HG03457 (cell line): ENCODE data around the gene PINLYP.
A peak's percentile ranks its signal among the peaks of the same experiment; 100 is the strongest.
"Not testable (repeated sequence)": the region's sequence is repeated elsewhere in the genome, so short reads cannot be mapped to it uniquely, and the experiment has no call there.

ENCODE experiments used
- ATAC-seq: cut with Tn5 transposase; IDR thresholded peaks from one replicate; pipeline ENCODE4 v1.9.1; 2021; ENCODE audit warnings: moderate number of reproducible peaks; ENCODE audit not compliant: unreplicated experiment

The PINLYP gene

DNA sequence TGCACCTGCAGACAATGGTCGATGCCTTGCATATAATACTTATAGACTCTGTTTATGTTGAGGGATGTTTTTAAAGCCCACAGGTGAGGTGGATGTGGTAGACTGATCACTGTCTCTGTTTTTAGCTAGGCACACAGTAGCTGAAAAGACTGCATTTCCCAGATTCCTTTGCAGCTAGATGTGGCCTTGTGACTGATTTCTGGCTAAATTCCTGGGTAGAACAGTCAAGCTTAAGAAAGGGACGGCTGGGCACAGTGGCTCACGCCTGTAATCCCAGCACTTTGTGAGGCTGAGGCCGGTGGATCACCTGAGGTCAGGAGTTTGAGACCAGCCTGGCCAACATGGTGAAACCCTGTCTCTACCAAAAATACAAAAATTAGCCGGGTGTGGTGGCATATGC is 24.7 kb downstream of the PINLYP start:
- ATAC-seq, result not testable (repeated sequence)

GRCh38 chr19:43605875-43606568 is 30.4 kb downstream of the PINLYP start:
- no peak for ATAC-seq

DNA sequence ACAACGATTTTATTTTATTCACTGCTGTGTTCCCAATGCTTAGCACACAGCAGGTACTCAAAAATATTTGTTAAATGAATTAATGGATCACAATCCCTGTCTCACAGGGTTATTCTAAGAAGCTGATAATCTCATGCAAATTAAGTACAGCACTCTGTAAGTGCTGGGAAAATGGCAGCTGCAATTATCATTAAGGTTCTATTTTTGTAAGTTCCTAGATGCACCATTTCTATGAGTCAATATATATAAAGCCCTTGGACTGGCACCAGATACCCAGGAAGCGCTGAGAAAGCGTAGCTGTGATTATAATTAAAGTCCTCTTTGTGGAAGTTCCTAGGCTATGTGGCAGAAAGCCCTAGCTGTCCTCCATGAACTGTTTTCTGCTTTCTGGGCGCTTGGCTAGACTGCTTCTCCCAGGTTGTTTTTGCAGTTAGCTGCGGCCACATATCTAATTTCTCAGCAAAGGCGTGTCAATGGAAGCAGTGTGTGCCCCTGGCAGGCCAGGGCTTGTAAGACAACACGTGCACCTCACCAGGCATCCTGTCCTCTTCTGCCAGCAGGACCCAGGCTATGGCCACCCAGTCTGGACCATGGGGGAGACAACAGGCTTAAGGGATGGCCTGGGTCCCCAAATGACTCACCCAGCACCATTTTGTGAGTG is 31.1 kb downstream of the PINLYP start:
- no peak for ATAC-seq

DNA sequence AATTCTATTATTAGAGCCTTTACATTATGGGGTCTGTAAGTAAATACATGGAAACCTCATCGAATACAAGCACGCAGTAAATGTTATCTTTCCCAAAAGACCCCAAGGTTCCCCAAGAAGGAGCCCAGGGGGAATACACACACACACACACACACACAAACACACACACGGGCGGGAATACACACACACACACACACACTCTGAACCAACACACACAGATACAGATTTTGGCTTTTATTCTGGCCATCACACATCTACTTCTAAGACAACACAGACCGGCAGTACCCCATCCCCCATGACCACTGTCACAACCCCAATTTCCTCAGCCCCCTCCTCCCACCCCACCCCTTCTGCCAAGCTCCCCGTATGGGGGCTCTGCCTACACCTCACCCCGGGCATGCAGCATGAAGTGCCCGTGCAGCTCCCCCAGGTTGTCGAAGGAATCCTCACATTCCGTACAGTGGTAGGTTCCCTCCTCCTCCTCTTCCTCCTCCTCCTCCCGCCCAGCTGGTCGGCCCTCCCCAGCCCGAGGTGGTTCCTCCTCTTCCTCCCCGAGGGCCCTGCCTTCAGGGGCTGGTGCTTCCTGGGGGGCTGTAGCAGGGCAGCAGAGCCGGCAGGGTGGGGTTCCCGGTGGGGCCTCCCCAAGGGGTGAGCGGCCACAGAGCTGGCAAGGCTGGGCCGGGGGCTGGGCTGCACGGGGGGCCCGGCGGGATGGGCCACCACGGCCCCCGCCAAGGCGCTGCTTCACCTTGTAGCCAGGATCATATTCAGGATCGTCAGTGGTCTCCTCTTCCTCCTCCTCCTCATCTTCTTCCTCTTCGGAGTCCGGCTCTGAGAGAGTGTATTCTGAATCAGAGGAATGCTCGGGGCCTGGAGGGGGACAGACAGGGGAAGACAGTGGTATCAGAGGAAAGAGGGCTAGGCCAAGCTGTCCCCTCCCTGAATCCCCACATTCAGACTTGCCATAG is 31.9 kb downstream of the PINLYP start:
- ATAC-seq, result no peak

DNA sequence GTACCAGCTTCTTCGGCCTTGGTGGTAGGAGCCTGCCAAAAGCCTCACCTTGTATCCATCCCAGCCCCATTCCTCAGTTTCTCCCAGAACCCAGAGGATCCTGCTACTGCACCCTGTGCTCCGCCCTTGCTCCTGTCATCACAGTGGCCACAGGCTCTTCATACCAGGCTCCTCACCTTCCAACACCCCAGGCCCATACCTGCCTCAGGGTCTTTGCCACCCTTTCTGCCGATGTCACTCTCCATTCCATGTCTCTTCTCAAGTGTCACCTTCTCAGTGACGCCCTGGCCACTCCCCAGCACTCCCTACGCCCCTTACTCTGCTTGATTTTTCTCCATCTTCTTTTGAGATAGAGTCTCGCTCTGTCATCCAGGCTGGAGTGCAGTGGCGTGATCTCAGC is 34.3 kb downstream of the PINLYP start:
- no peak for ATAC-seq

GRCh38 chr19:43610493-43610892 is 34.9 kb downstream of the PINLYP start:
- no peak for ATAC-seq

GRCh38 chr19:43611788-43612187 is 36.2 kb downstream of the PINLYP start, which contains the start of gene SRRM5:
TSS of gene SRRM5 (plus strand) at chr19:43612088. CDS start at chr19:43612122, 34 bp downstream.
- no peak for ATAC-seq

GRCh38 chr19:43612374-43612773 is 36.8 kb downstream of the PINLYP start:
- ATAC-seq, result no peak

DNA sequence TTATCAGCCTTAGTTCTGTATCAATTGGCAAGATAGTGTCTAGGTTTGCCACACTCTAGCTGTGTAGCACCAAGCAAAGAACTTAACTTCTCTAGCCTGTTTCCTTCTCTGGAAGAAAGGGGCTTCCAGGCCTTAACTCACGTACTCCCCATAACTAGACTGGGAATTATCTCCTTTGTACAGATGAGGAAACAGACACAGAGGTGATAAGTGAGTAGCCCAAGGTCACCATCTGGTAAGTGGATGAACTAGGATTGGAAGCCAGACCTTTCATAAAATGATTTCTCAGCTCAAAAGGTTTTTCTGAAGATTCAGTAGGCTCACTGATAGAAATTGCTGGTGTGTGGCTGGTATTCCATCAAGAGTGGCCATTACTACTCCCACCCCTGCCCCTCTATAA is 40.7 kb downstream of the PINLYP start:
- ATAC-seq, result no peak

- ATAC-seq, result no peak
These were observed 41.4 kb downstream of the PINLYP start for GRCh38 chr19:43616954-43617353.

DNA sequence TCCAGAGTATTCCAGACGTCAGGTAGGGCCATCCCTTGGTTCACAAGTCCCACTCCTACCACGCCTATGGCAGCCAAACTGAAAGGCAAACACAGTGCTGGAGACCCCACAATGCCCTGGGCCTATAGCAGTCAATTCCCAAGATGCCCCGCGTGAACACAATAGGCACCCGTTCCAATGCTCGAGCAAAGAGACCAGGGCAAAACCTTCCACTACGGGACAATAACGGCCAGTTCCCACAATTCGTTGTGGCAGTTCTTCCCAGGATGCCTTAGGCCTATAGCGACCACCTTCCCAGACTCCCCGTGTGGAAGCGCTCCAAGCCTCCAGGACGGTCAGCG is 43.3 kb downstream of the PINLYP start:
- no peak for ATAC-seq

DNA sequence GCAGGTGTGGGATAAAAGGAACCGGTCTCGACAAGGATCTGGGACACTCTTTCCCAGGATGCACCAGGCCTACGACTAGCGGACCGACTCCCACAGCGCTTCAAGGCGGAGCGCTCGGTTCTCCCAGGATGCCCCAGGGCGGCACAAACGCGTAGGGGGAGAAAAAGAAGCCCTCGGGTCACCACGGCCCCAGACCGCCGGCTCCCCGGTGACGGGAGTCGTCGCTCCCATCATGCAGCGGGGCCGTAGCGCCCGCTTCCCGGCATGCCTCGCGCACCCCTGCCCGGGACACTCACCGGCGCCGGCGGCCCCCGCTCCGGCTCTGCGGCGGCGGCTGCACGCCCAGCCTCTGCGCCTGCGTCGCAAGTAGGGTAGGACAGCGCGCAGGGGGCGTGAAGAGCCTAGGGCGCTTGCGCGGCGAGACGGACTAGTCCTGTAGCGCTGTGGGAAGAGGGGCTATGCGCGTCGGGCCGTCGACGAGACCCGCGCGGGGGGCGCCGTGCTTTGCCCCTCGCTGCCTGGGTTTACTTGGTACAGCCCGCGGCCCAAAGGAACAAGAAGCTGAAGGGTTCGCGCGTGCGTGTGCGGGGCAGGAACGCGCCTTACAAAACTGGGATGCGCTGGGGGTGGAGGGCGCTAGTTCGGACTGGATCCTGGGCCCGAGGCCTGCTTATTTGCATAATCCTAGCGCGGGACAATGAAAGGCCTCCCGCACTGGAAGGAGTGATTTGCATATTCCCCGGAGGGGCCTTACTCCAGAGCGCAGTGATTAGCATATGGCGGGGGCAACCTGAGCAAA is 43.9 kb downstream of the PINLYP start, which contains the start of gene ZNF428:
TSS of gene ZNF428 (minus strand) at position 368 of the 799 bp plus-strand sequence. CDS start 5,325 bp downstream, outside the sequence.
- ATAC-seq, result peak; percentile 59

DNA sequence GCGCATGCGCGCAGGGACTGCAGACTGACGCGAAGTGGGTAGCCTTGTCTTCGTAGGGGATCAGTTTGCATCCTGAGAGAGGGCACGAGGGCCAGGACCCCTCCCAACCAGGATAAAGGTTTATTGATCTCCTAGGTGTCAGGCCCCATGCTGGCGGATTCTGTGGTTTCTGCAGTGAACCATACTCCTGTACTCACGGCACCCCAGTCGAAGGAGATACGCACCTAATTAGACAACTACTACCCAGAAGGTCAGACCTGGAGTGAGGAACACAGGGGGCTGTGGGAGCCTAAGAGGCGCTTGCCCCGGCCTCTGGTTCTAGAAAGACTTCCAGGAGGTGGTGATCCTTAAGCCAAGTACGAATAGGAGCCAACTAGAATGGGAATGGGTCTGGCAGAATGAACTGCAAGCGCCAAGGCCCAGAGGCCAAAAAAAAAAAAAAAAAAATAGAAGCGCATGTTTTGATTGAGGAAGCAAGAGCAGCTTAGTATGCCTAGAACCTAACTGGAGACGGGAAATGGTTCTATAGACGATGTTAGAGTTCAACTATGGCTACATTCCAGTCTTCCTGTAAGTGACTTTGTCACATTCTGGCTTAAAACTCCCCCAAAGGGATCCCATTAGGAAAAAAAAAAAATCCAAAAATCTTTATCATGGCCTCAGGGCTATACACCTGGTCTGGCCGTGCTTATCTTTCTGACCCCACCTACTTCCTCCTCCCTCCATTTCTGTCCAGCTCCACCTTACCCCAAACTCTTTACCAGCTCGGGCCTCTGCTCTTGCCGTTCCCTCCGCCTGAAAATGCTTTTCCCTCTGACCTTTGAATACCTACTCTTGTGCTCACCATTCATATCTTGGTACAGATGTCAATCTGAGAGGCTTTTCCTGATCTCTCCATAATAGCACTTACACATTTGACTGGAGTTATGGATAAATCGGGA is 44.7 kb downstream of the PINLYP start:
- ATAC-seq, result no peak

DNA sequence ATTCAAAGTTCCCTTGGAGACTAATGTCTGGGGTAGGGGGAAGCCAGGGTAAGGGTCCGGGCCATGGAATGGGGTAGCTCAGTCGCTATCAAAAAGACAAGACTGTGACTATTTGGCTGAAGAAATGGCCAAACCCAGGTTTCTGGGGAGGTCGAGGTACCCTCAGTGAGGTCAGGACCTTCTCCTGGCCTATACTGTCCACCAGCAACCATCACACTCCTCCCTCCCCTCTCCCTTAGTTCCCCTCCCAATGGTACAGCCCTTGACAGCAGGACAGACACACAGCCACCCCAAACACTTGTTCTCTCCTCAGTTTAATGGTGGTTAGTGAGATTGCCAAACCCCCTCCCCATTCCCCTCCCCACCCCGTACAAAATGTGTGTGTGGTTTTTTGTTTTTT is 46.5 kb downstream of the PINLYP start:
- ATAC-seq, result no peak

- ATAC-seq, result no peak
These were observed 47.4 kb downstream of the PINLYP start for GRCh38 chr19:43622956-43623355.

DNA sequence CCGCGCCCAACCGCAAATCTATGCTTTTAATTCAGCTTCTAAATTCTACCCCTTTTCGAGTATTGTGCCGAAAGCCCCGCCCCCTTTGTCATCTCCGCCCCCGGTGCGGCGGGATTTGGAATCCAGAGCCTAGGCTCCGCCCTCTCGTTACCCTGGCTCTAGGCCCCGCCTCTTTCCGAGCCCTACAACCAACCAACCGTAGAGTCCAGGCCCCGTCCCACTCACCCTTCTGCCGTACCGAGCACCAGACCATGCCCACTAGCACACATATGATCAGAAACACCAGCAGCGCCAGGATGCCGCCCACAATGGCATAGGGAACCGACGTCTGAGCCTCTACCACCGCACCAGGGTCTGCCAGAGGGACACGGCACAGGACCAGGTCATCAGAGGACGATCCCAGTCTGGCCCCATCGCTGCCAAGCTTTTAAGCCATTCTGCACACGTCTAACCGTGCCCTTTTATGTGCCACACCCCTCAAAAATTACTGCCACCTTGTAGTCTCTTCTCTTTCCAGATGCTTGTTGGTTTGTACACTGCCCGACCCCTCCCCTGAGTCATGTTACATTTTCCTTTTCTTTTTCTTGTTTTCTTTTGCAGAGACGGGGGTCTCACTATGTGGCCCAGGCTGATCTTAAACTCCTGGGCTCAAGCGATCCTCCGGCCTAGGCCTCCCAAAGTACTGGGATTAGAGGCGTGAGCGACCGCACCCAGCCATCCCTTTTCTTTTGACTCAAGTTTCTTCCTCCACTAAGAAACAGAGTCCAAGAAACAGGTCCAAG is 48.5 kb downstream of the PINLYP start:
- ATAC-seq, result no peak

DNA sequence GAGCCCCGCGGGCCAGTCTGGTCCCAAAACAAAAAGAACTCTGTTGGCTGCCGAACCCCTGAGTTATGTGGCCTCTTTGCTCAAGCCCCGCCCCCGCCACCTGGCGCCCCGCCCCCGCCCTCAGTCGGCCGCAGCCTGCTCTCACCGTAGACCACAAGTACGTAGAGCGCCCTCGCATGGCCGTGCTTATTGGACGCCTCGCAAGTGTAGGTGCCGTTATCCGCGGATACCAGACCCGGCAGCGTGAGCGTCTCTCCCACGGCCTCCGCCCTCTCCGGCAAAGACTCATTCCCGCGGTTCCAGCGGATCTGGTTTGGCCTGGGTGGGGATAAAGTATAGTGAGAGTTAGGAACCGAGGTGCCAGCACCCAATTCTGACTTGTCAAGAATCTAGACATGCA is 49.3 kb downstream of the PINLYP start:
- no peak for ATAC-seq

- ATAC-seq, result no peak
These were observed 50.4 kb downstream of the PINLYP start for GRCh38 chr19:43625918-43626579.
